Measurements from ENCODE around the gene EGR4. TPM values are rescaled to one million over a fixed set of nuclear protein-coding genes. Genes with fewer than 3 reads are reported as not detected.

EGR4 gene
- total and polyA plus RNA-seq, 7 donors: not detected

- TF ChIP-seq CTCF (IDR thresholded peaks at IDR 0.05): no peak
- WGBS, 3 donors: 1 to 2% (median 2%) methylated on average over 74 to 82 of the region's 82 CpGs
These were observed 1.7 kb downstream of the EGR4 start for GRCh38 chr2:73291461-73292315.

GRCh38 chr2:73291093-73291460 lies 2.3 kb downstream of the EGR4 start:
- Histone ChIP-seq H3K4me3 (peak overlapping the region; percentile 28), H3K36me3 (ENCODE audit: insufficient read depth in 1 of 2, low read depth in 1 of 2) (no peaks in the 10 kb centered on the region), H3K27ac (no peak overlapping the region), H3K4me1 (no peaks in the 10 kb centered on the region), H3K9me3 (no peaks in the 10 kb centered on the region), H3K27me3 (ENCODE audit: insufficient read depth in 3 of 3, low read length in 2 of 3) (peaks cover 9 to 82% (median 27%) of the 10 kb centered on the region in 3 donors)
- intact Hi-C loops (cut with DNase I): no loop called here
- TF ChIP-seq CTCF (IDR thresholded peaks at IDR 0.05): no peak
- WGBS, 3 donors: 1 to 3% (median 2%) methylated on average over 34 of the region's 34 CpGs
- DNase-seq: peak; percentile 42 to 62
- ATAC-seq: peak; percentile 34 to 54 (median 42)

More at GRCh38 chr2:73291461-73292315, 1.7 kb downstream of the EGR4 start:
- H3K4me3 ChIP-seq: peak overlapping the region; percentile 28
- DNase-seq (no peak), ATAC-seq (no peak)
- no peaks in the 10 kb centered on the region for H3K9me3 ChIP-seq
- intact Hi-C loops (cut with DNase I): no loop called here
- no peak overlapping the region for H3K27ac ChIP-seq
- H3K27me3 ChIP-seq (ENCODE audit: insufficient read depth in 3 of 3, low read length in 2 of 3): peaks cover 9 to 84% (median 23%) of the 10 kb centered on the region in 3 donors
- no peaks in the 10 kb centered on the region for H3K4me1 ChIP-seq
- no peaks in the 10 kb centered on the region for H3K36me3 ChIP-seq (ENCODE audit: insufficient read depth in 1 of 2, low read depth in 1 of 2)

GRCh38 chr2:73290049-73290839 lies 3.1 kb downstream of the EGR4 start:
- ATAC-seq (no peak), DNase-seq (no peak)
- Histone ChIP-seq H3K9me3 (no peaks in the 10 kb centered on the region), H3K36me3 (ENCODE audit: insufficient read depth in 1 of 2, low read depth in 1 of 2) (no peaks in the 10 kb centered on the region), H3K27ac (no peak overlapping the region), H3K4me1 (no peaks in the 10 kb centered on the region), H3K4me3 (no peak overlapping the region), H3K27me3 (ENCODE audit: insufficient read depth in 3 of 3, low read length in 2 of 3) (peaks cover 9 to 77% (median 24%) of the 10 kb centered on the region in 3 donors)
- 52 to 59% (median 59%) methylated on average over 6 of the region's 6 CpGs for WGBS, 3 donors
- intact Hi-C loops (cut with DNase I): no loop called here
- TF ChIP-seq CTCF (IDR thresholded peaks at IDR 0.05): no peak

GRCh38 chr2:73289304-73289703 lies 4.0 kb downstream of the EGR4 start:
- H3K36me3 ChIP-seq (ENCODE audit: insufficient read depth in 1 of 2, low read depth in 1 of 2): no peaks in the 10 kb centered on the region
- no peak overlapping the region for H3K4me3 ChIP-seq
- H3K9me3 ChIP-seq: no peaks in the 10 kb centered on the region
- no peak for ATAC-seq
- H3K27me3 ChIP-seq (ENCODE audit: insufficient read depth in 3 of 3, low read length in 2 of 3): peaks cover 5 to 76% (median 26%) of the 10 kb centered on the region in 3 donors
- DNase-seq: no peak
- no peaks in the 10 kb centered on the region for H3K4me1 ChIP-seq
- TF ChIP-seq CTCF (IDR thresholded peaks at IDR 0.05): no peak
- intact Hi-C loops (cut with DNase I): no loop called here
- no peak overlapping the region for H3K27ac ChIP-seq
